ES-I3 (cell line): ENCODE results near the gene LMX1B.
A peak's percentile ranks its signal among the peaks of the same experiment; 100 is the strongest.

Source experiments
- H3K36me3 ChIP-seq: 2 replicates; pipeline ENCODE4 v1.6.1; 2013; ENCODE audit warnings: mild to moderate bottlenecking, low read length, control low read depth, moderate library complexity; ENCODE audit not compliant: insufficient read depth
- H3K4me1 ChIP-seq: 2 replicates; pipeline ENCODE4 v1.6.1; 2013; ENCODE audit warnings: mild to moderate bottlenecking, control low read depth, low read length; ENCODE audit not compliant: insufficient read depth
- H3K9ac ChIP-seq: 2 replicates; pipeline ENCODE4 v1.6.1; 2013; ENCODE audit warnings: low read depth, mild to moderate bottlenecking, low read length, moderate library complexity
- H3K9me3 ChIP-seq: 2 replicates; pipeline ENCODE4 v1.6.1; 2013; ENCODE audit warnings: mild to moderate bottlenecking, low read length, moderate library complexity; ENCODE audit not compliant: control insufficient read depth, insufficient read depth

The LMX1B gene

GRCh38 chr9:126626926-126627233 lies 13.2 kb downstream of the LMX1B start:
- Histone ChIP-seq H3K9me3 (no peaks in the 10 kb centered on the region), H3K4me1 (peaks cover 2% of the 10 kb centered on the region; the same call in 1 of the 2 replicates), H3K9ac (no peak overlapping the region), H3K36me3 (no peaks in the 10 kb centered on the region)

- Histone ChIP-seq H3K36me3 (no peaks in the 10 kb centered on the region), H3K9me3 (no peaks in the 10 kb centered on the region), H3K9ac (no peak overlapping the region), H3K4me1 (no peaks in the 10 kb centered on the region)
These were observed 14.4 kb downstream of the LMX1B start for GRCh38 chr9:126628146-126628545.

DNA sequence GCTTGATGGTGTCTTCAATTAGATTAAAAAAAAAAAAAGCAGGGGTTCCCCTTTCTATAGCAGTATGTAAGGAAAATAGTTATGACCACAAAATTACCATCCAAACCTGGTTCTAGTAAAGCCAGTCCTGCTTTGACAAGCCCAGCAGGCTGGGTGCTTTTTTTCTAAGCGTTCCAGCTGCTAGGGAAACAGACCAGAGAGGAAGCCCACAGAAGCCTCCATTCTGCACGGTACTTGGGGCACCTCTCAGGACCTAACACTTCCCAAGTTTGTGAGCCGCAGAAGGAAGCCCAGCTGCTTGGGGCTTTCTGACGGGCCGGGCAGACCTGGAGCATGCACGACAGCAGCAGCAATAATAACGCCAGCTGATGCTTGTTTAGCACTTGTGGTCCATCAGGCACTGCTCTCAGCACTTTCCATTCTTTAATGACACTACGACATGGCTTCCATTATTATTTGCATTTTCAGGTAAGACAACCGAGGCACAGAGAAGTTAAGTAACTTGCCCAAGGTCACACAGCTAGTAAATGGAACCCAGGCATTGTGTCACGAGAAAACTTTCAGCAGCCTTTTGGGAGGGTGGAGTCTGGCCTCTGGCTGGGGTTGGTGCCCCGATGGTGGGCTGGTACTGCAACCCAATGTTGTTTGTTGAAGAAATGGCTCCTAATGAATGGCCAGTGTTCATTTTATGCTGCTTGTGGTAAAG lies 15.4 kb downstream of the LMX1B start:
- Histone ChIP-seq H3K9me3 (no peaks in the 10 kb centered on the region), H3K36me3 (no peaks in the 10 kb centered on the region), H3K9ac (no peak overlapping the region), H3K4me1 (no peaks in the 10 kb centered on the region)

GRCh38 chr9:126630458-126631237 lies 16.9 kb downstream of the LMX1B start:
- Histone ChIP-seq H3K9me3 (no peaks in the 10 kb centered on the region), H3K9ac (no peak overlapping the region)

DNA sequence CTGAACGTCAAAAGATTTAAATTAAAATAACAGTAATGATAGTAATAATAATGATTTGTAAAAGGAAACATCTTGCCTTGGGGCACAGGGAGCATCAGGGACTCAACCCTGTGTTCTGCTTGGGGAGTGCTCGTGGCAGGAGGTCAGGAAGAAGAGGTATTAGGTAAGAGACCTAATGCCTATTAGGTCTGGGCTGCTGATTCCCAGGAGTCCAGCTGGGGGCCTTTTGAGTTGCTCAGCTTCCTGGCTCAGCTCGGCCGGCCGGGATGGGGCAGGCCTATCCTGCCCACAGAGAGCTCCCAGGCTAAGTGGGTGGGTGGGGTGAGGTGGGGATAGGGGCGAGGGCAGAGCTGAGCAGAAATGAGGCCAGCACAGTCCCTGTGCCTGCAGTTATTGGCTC lies 17.5 kb downstream of the LMX1B start:
- no peak overlapping the region for H3K9ac ChIP-seq
- no peaks in the 10 kb centered on the region for H3K4me1 ChIP-seq
- no peaks in the 10 kb centered on the region for H3K9me3 ChIP-seq
- no peaks in the 10 kb centered on the region for H3K36me3 ChIP-seq

More at GRCh38 chr9:126630458-126631237, 16.9 kb downstream of the LMX1B start:
- Histone ChIP-seq H3K4me1 (no peaks in the 10 kb centered on the region), H3K36me3 (no peaks in the 10 kb centered on the region)

GRCh38 chr9:126633881-126634558 lies 20.3 kb downstream of the LMX1B start:
- Histone ChIP-seq H3K36me3 (no peaks in the 10 kb centered on the region), H3K9ac (no peak overlapping the region), H3K9me3 (no peaks in the 10 kb centered on the region), H3K4me1 (no peaks in the 10 kb centered on the region)

- Histone ChIP-seq H3K36me3 (no peaks in the 10 kb centered on the region), H3K4me1 (peaks cover 4% of the 10 kb centered on the region; the same call in 1 of the 2 replicates)
These were observed 21.3 kb downstream of the LMX1B start for GRCh38 chr9:126635061-126635460.

GRCh38 chr9:126635661-126636439 lies 22.1 kb downstream of the LMX1B start:
- Histone ChIP-seq H3K9ac (no peak overlapping the region), H3K9me3 (no peaks in the 10 kb centered on the region), H3K4me1 (peaks cover 4% of the 10 kb centered on the region; the same call in 1 of the 2 replicates), H3K36me3 (no peaks in the 10 kb centered on the region)

More at GRCh38 chr9:126635061-126635460, 21.3 kb downstream of the LMX1B start:
- Histone ChIP-seq H3K9ac (no peak overlapping the region), H3K9me3 (no peaks in the 10 kb centered on the region)

- Histone ChIP-seq H3K36me3 (no peaks in the 10 kb centered on the region), H3K9me3 (no peaks in the 10 kb centered on the region), H3K4me1 (peaks cover 4% of the 10 kb centered on the region; the same call in 1 of the 2 replicates), H3K9ac (no peak overlapping the region)
These were observed 23.5 kb downstream of the LMX1B start for GRCh38 chr9:126636983-126637798.

DNA sequence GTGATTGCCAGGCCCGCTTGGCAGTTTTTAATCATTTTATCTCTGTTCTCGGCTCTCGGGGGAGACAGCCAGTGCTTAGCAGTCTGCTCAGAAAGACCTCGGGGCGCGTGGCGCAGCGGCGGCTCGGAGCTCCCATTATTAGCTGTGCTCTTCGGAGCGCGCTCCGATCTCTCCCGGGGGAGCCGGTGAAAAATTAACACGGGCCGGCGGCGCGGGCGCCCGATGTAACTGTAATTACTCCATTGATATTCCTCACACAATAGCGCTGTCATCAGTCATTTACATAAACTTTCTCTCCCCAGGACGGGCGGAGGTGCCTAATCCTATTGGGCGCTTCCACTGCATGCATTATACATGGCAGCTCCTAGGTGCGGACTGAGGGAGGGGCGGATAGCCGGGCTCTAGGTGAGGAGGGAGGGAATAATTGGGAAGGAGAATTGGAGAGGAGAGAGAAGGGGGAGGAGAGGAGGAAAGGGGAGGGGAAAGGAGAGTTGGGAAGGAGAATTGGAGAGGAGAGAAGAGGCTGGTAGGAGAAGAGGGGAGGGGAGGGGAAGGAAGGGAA lies 24.9 kb downstream of the LMX1B start:
- Histone ChIP-seq H3K36me3 (no peaks in the 10 kb centered on the region), H3K9me3 (no peaks in the 10 kb centered on the region)

DNA sequence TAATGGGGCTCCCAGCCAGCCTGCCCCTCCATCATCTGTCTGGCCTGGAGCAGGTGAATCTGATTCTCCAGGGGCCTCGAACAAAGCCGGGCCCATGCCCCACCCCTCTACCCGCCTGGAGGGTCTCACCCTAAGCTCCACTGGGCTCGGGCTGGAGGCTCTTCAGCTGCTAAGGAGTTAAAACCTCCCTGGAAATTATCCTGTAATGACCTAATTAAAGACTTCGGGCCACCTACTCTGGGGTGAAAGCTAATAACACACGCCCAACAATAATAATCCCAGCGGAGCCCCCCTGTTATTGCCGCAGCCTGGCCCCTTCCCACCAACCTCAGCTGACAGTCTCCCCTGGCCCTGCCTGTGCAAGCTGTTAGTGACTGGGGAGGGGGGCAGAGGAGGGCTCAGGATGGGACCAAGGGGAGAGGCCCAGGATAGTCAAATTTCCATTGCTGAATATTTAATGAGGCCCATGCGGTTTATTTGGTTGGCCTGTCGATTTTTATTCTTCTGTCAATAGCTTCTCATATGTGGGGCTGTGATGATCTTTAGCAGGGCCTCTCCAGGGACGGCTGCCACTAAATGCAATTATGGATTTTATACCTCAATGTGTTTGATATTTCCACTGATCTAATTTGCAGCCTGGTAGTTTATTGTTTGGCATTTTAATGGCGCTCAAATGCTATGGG lies 25.7 kb downstream of the LMX1B start:
- Histone ChIP-seq H3K9me3 (no peaks in the 10 kb centered on the region), H3K36me3 (no peaks in the 10 kb centered on the region), H3K9ac (no peak overlapping the region), H3K4me1 (peaks cover 4% of the 10 kb centered on the region; the same call in 1 of the 2 replicates)

More for the DNA sequence above, 24.9 kb downstream of the LMX1B start:
- peak overlapping the region; percentile 33; the same call in 1 of the 2 replicates for H3K9ac ChIP-seq
- peaks cover 4% of the 10 kb centered on the region; the same call in 1 of the 2 replicates for H3K4me1 ChIP-seq

DNA sequence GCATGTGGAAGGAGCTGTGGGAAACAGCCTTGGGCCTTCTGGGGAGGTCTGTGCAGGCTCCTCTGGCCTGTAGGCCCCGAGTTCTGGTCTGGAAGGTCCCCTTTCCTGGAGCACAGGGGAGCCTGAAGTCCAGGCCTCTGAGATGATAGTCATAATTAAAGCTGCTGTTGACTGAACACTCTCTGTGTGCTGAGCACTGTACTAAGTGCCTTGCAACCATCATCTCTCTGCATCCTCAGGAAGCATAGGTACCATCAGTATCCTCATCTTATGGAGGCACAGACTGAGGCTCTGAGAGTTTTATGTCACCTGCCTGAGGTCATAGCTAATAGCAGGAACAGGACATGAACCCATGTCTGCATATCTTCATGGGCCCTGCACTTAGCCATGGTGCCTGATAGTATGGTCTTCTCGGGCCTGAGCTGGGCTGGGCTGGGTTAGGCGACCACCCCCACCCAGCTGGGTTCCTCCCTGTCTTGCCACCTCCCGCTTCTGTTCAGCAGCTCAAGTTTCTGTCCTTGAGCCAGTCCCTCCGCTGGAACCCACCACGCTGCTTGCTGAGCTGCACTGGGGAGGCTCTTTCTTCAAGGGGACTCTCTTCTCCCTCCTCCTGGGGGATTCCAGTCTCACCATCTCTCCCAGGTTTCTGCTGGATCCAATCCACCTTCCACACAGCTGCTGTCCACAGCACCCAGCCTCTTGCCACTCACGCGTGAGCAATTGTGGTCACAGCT lies 27.6 kb downstream of the LMX1B start:
- Histone ChIP-seq H3K9me3 (no peaks in the 10 kb centered on the region), H3K4me1 (peaks cover 4% of the 10 kb centered on the region; the same call in 1 of the 2 replicates), H3K36me3 (no peaks in the 10 kb centered on the region), H3K9ac (no peak overlapping the region)
